Stimulated activated naive CD8-positive, alpha-beta T cell treated with anti-CD3 and anti-CD28 coated beads, Interleukin-15, Interleukin-2, amounts not matched to agents 100 U/mL and 50 U/mL, for 24 hours (primary cell): ENCODE measurements around the gene GRIN2D.
A peak's percentile ranks its signal among the peaks of the same experiment; 100 is the strongest.
"Not testable (repeated sequence)": the region's sequence is repeated elsewhere in the genome, so short reads cannot be mapped to it uniquely, and the experiment has no call there.

Source experiments
- ATAC-seq: fragments of 150-1000 bp; cut with Tn5 transposase; one replicate; pipeline ENCODE4 v1.10.0; 2021
- DNase-seq: peaks from one replicate; pipeline ENCODE4 v3.0.0; 2021

The GRIN2D gene

GRCh38 chr19:48371771-48372170 lies 21.7 kb upstream of the GRIN2D start:
- not testable (repeated sequence) for ATAC-seq, DNase-seq

DNA sequence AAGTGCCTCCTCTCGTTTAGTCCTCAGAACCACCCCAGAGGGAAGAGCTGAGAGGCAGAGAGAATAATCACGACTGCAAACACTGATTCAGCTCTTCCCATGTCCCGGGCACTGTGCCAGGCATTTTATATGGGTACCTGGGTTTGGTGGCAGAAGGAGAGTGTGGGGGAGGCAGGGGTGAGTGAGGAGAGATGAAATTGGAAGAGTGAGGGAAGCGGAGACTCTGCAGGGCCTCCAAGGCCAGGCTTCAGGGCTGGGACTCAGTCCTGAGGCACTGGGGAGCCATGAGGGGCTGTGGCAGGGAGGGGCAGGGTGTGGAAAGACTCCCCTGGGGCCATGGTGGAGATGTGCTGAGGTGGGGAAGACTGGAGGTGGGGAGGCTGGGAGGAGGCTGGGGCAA lies 20.6 kb upstream of the GRIN2D start:
- ATAC-seq (peak; percentile 6), DNase-seq (no peak)

GRCh38 chr19:48373567-48373966 lies 19.9 kb upstream of the GRIN2D start:
- no peak for DNase-seq
- ATAC-seq: no peak

- DNase-seq (no peak), ATAC-seq (no peak)
These were observed 15.3 kb upstream of the GRIN2D start for GRCh38 chr19:48378194-48378570.

GRCh38 chr19:48379058-48379457 lies 14.4 kb upstream of the GRIN2D start:
- ATAC-seq: no peak

GRCh38 chr19:48381178-48381950 lies 12.1 kb upstream of the GRIN2D start:
- ATAC-seq (no peak), DNase-seq (no peak)

More at GRCh38 chr19:48379058-48379457, 14.4 kb upstream of the GRIN2D start:
- DNase-seq: no peak

DNA sequence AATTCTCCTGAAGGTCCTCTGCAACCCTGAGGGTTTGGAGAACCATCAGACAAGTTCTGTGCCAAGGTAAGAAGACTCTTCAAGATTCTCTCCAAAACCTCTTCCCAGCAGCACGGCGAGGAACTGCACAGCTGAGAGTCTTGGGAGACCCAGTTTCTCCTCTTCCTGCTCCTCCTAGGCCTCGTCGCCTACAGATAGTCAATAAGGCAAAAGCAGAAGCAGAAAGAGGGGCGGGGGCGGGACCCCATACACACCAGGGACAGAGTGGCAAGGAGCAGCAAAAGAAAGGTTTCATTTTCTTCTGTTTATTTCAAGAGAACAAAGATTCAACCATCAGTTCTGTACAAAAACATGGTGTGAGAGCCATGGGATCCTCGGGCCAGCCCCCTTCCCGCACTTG lies 11.2 kb upstream of the GRIN2D start:
- ATAC-seq (no peak), DNase-seq (no peak)

DNA sequence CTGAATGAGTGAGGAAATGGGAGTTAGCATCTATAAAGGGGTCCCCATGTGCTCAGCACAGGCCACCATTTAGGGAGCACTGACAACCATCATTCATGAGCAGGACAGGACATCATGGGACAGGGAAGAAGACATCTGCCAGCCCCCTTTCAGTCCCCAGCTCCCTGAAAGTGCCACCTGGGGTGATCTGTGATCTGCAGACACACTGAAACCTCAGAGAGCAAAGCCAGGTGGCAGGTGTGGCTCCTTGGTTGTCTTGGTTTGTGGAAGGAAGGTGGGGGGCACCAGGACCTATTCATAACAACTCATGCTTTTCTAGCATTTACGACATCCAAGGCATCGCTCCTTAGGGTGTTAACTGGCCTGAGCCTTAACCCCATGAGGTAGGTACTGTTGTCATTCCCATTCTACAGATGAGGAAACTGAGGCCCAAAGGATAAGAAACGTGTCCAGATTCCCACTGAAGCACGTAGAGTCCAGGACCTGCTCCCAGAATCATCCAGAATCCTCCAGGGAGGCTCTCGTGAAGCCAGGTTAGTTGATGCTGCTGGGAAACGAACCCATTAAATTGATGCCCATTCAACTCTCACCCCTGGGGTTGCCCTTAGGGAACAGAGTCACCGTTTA lies 7.9 kb upstream of the GRIN2D start:
- ATAC-seq (no peak), DNase-seq (no peak)

- ATAC-seq: no peak
- DNase-seq: no peak
These were observed 6.5 kb upstream of the GRIN2D start for GRCh38 chr19:48386981-48387380.

DNA sequence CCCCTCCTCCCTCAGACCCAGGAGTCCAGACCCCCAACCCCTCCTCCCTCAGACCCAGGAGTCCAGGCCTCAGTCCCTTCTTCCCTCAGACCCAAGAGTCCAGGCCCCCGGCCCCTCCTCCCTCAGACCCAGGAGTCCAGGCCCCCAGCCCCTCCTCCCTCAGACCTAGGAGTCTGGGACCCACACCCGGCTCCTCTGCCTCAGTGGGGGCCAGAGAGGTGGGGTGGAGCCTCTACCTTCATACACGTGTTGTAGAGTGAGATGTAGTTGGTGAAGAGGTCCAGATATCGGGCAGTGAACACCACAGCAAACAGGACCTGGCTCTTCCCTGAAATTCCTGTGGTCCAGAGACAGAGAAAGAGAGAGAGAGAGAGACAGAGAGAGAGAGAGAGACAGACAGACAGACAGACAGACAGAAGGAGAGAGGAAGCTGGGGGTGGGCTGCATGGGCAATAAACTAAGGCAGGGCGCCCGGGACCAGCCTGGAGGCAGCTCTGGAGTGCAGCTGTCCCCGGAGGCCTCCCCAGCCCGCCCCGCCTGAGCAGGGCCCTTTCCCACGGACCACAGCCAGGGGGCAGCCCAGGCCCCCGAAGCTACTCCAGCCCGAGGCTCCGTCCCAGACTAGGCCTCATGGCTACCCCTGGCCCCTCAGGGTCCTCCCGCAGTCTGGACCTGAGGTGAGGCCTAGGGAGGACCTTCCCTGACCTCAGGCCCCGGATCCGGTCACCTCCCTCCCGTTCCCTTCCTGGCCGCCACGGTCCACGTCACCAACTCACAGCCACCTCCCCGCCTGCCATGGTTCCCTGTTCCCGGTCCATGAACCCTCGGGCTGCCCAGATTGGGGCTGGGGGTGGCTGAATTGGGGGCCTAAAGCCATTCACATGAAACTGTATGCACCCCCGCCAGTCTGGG lies 3.0 kb upstream of the GRIN2D start:
- ATAC-seq: peak; percentile 69
- DNase-seq: peak; percentile 74

- DNase-seq: peak; percentile 82
- peak; percentile 79 for ATAC-seq
These were observed 2.1 kb upstream of the GRIN2D start, which contains the start of gene KDELR1 for GRCh38 chr19:48391100-48392005. Gene KDELR1, minus strand, starts transcription at chr19:48391551. Its CDS starts 193 bp downstream, at chr19:48391358.

GRCh38 chr19:48392006-48392344 lies 1.5 kb upstream of the GRIN2D start:
- DNase-seq: not testable (repeated sequence)

DNA sequence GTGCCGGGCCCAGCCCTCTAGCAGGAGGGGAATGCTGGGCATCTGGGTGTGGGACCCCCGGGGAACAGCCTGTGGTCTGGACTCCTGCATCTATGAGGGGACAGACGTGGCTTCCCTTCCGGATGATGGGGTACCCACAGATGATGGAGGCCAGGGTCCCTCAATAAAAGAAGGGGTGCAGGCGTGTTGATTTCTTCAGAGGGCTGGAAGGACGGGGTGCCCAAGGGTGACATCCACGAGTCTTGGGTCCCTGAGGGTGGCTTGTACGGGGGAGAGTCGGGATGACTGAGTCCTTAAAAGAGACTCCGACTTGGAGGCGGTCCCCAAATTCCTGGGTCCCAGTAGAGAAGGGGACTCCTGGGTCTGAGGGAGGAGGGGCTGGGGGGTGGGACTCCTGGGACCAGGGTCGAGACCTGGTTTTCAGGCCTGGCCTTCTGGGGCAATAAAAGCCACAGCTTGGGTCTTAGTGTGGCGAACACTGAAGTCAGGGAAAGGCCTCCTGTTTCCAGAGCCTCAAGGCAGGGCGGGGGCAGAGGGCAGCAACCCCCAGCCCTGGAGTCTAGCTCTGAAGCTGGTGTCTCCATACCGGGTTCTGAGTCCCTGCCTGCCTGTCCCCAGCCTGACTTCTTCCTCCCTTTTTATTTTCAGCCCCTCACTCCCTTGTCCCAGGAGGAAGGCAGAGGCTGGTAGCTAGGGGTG lies 459 bp upstream of the GRIN2D start:
- ATAC-seq (no peak), DNase-seq (no peak)

More at GRCh38 chr19:48392006-48392344, 1.5 kb upstream of the GRIN2D start:
- not testable (repeated sequence) for ATAC-seq

GRCh38 chr19:48394331-48395169 lies 1.1 kb downstream of the GRIN2D start:
- DNase-seq (no peak), ATAC-seq (no peak)

- DNase-seq: no peak
These were observed 1.6 kb downstream of the GRIN2D start for GRCh38 chr19:48395170-48395455.

GRCh38 chr19:48395499-48395898 lies 2.0 kb downstream of the GRIN2D start:
- ATAC-seq (no peak), DNase-seq (no peak)

More at GRCh38 chr19:48395170-48395455, 1.6 kb downstream of the GRIN2D start:
- no peak for ATAC-seq

GRCh38 chr19:48396016-48396823 lies 2.8 kb downstream of the GRIN2D start:
- DNase-seq: no peak
- ATAC-seq: no peak

GRCh38 chr19:48396824-48397176 lies 3.3 kb downstream of the GRIN2D start:
- ATAC-seq: no peak
- DNase-seq: no peak
